ENCODE data around the gene SEMA6D. TPM values are rescaled to one million over a fixed set of nuclear protein-coding genes. Genes with fewer than 3 reads are reported as not detected.

The SEMA6D gene
- polyA plus RNA-seq, 1 donor from 2014 or later = 108 TPM

GRCh38 chr15:47678040-47678439, 39.3 kb upstream of the SEMA6D start (continued):
- no peak for TF ChIP-seq REST (IDR thresholded peaks at IDR 0.05; ENCODE audit: borderline replicate concordance)
- no peak for TF ChIP-seq POLR2AphosphoS5 (IDR thresholded peaks at IDR 0.05)
- TF ChIP-seq EP300 (conservative IDR thresholded peaks at IDR 0.05; ENCODE audit: poor library complexity, severe bottlenecking) = no peak

- no peak overlapping the region for H3K4me2 ChIP-seq (ENCODE audit: low read length)
- TF ChIP-seq RAD21 (conservative IDR thresholded peaks at IDR 0.05) (no peak), EZH2 (IDR thresholded peaks at IDR 0.05; ENCODE audit: borderline replicate concordance, insufficient read depth, low read length, poor library complexity, severe bottlenecking) (no peak), POLR2AphosphoS5 (IDR thresholded peaks at IDR 0.05) (no peak), REST (IDR thresholded peaks at IDR 0.05; ENCODE audit: borderline replicate concordance) (no peak), CTCF (IDR thresholded peaks at IDR 0.05; ENCODE audit: poor library complexity, severe bottlenecking) (no peak), EP300 (conservative IDR thresholded peaks at IDR 0.05; ENCODE audit: poor library complexity, severe bottlenecking) (no peak), SMC3 (conservative IDR thresholded peaks at IDR 0.05; ENCODE audit: poor library complexity) (no peak), TAF1 (IDR thresholded peaks at IDR 0.05; ENCODE audit: low read depth) (no peak), MXI1 (conservative IDR thresholded peaks at IDR 0.05; ENCODE audit: poor library complexity, severe bottlenecking) (no peak)
- H3K27me3 ChIP-seq (ENCODE audit: insufficient read depth, low read depth, low read length) = no peaks in the 10 kb centered on the region
- no peaks in the 10 kb centered on the region for H3K9me3 ChIP-seq (ENCODE audit: low read length)
- H3K79me2 ChIP-seq (replicated peaks; ENCODE audit: insufficient read depth, low read length) = no peaks in the 10 kb centered on the region
- no peaks in the 10 kb centered on the region for H3F3A ChIP-seq (ENCODE audit: insufficient read depth, low read length, poor library complexity, severe bottlenecking)
- no peak overlapping the region for H3K9ac ChIP-seq (ENCODE audit: low read length)
- no peaks in the 10 kb centered on the region for H4K20me1 ChIP-seq (ENCODE audit: insufficient read depth)
- no peaks in the 10 kb centered on the region for H3K9me2 ChIP-seq (ENCODE audit: insufficient read depth, low read length)
- H3K36me3 ChIP-seq (ENCODE audit: insufficient read depth, low read length) = no peaks in the 10 kb centered on the region
- no peak overlapping the region for H2AFZ ChIP-seq (ENCODE audit: low read depth, low read length)
- H3K27ac ChIP-seq (ENCODE audit: low read length) = no peak overlapping the region
- H3K4me3 ChIP-seq (ENCODE audit: low read length) = no peak overlapping the region
Observed at GRCh38 chr15:47682661-47683060, 34.6 kb upstream of the SEMA6D start.
